ENCODE results near the gene GREB1.

GRCh38 chr2:11582862-11583752 lies 49.3 kb downstream of the GREB1 start:
- TF ChIP-seq, protein P1, sequence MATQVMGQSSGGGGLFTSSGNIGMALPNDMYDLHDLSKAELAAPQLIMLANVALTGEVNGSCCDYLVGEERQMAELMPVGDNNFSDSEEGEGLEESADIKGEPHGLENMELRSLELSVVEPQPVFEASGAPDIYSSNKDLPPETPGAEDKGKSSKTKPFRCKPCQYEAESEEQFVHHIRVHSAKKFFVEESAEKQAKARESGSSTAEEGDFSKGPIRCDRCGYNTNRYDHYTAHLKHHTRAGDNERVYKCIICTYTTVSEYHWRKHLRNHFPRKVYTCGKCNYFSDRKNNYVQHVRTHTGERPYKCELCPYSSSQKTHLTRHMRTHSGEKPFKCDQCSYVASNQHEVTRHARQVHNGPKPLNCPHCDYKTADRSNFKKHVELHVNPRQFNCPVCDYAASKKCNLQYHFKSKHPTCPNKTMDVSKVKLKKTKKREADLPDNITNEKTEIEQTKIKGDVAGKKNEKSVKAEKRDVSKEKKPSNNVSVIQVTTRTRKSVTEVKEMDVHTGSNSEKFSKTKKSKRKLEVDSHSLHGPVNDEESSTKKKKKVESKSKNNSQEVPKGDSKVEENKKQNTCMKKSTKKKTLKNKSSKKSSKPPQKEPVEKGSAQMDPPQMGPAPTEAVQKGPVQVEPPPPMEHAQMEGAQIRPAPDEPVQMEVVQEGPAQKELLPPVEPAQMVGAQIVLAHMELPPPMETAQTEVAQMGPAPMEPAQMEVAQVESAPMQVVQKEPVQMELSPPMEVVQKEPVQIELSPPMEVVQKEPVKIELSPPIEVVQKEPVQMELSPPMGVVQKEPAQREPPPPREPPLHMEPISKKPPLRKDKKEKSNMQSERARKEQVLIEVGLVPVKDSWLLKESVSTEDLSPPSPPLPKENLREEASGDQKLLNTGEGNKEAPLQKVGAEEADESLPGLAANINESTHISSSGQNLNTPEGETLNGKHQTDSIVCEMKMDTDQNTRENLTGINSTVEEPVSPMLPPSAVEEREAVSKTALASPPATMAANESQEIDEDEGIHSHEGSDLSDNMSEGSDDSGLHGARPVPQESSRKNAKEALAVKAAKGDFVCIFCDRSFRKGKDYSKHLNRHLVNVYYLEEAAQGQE (IDR thresholded peaks at IDR 0.05; ENCODE audit: borderline replicate concordance), result no peak
- TF ChIP-seq EP300 (conservative IDR thresholded peaks at IDR 0.05; ENCODE audit: poor library complexity, severe bottlenecking) (no peak), MXI1 (conservative IDR thresholded peaks at IDR 0.05; ENCODE audit: poor library complexity, severe bottlenecking) (no peak), EZH2 (IDR thresholded peaks at IDR 0.05; ENCODE audit: borderline replicate concordance, insufficient read depth, low read length, poor library complexity, severe bottlenecking) (no peak)
- TF ChIP-seq, protein P2, sequence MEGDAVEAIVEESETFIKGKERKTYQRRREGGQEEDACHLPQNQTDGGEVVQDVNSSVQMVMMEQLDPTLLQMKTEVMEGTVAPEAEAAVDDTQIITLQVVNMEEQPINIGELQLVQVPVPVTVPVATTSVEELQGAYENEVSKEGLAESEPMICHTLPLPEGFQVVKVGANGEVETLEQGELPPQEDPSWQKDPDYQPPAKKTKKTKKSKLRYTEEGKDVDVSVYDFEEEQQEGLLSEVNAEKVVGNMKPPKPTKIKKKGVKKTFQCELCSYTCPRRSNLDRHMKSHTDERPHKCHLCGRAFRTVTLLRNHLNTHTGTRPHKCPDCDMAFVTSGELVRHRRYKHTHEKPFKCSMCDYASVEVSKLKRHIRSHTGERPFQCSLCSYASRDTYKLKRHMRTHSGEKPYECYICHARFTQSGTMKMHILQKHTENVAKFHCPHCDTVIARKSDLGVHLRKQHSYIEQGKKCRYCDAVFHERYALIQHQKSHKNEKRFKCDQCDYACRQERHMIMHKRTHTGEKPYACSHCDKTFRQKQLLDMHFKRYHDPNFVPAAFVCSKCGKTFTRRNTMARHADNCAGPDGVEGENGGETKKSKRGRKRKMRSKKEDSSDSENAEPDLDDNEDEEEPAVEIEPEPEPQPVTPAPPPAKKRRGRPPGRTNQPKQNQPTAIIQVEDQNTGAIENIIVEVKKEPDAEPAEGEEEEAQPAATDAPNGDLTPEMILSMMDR (IDR thresholded peaks at IDR 0.05; ENCODE audit: poor library complexity, severe bottlenecking), result peak; percentile 63

Data from neural cell (in vitro differentiated cells).